HEK293 (cell line): Measurements from ENCODE around the gene GAREM1.

Experiments used
- CTCF ChIA-PET: fragments of 350-600 bp; formaldehyde crosslinking; extraction: SDS; loops from one replicate; lab custom pipeline; 2021; ENCODE audit warnings: antibody characterized with exemption; lab: Yijun Ruan, JAX
- POLR2A ChIA-PET: fragments of 300-600 bp; formaldehyde crosslinking; extraction: SDS; loops from one replicate; lab custom pipeline; 2020; ENCODE audit warnings: antibody characterized with exemption, inconsistent platforms; lab: Yijun Ruan, JAX
- H3K27ac ChIP-seq: fragments of 200-500 bp; sonication (Bioruptor generic); 2 replicates; pipeline ENCODE4 v1.5.1; 2014; ENCODE audit warnings: low read depth, low read length, control low read depth, inconsistent platforms; ENCODE audit errors: extremely low read depth
- H3K36me3 ChIP-seq, 2 experiments: fragments of 200-500 bp in 1 of 2; sonication (Bioruptor generic) in 1 of 2; 1 replicate in 1 of 2; 2 replicates in 1 of 2; pipeline ENCODE4 v1.5.1; 2014 to 2017; ENCODE audit warnings: inconsistent platforms in 2 of 2, low read length in 2 of 2; ENCODE audit not compliant: control insufficient read depth in 2 of 2, insufficient read depth in 1 of 2
- H3K4me1 ChIP-seq: fragments of 200-500 bp; sonication (Bioruptor generic); 2 replicates; pipeline ENCODE4 v1.5.1; 2014; ENCODE audit warnings: mild to moderate bottlenecking, low read length, inconsistent platforms; ENCODE audit not compliant: control insufficient read depth, insufficient read depth
- H3K4me3 ChIP-seq: 2 replicates; pipeline ENCODE4 v1.5.1; 2011; ENCODE audit warnings: low read depth, mild to moderate bottlenecking, control low read depth, low read length, moderate library complexity
- H3K9me3 ChIP-seq: fragments of 200-500 bp; sonication (Bioruptor generic); 2 replicates; pipeline ENCODE4 v1.5.1; 2014; ENCODE audit warnings: low read depth, low read length, inconsistent platforms; ENCODE audit not compliant: control insufficient read depth, insufficient read depth
- BCL11B ChIP-seq: fragments of 450-650 bp; formaldehyde crosslinking; IDR thresholded peaks from 2 replicates; pipeline ENCODE4 v1.5.1; 2016; ENCODE audit warnings: low read depth, missing biosample characterization, missing genetic modification characterization
- GLI4 ChIP-seq: fragments of 450-650 bp; formaldehyde crosslinking; IDR thresholded peaks from 2 replicates; pipeline ENCODE4 v1.5.1; 2016; ENCODE audit warnings: missing biosample characterization, missing genetic modification characterization
- MEIS1 ChIP-seq: sonication (generic); formaldehyde crosslinking; IDR thresholded peaks from 2 replicates; pipeline ENCODE4 v1.8.1; 2022; ENCODE audit warnings: missing genetic modification reagents, mild to moderate bottlenecking, borderline replicate concordance
- MZF1 ChIP-seq: fragments of 450-650 bp; formaldehyde crosslinking; IDR thresholded peaks from 2 replicates; pipeline ENCODE4 v1.5.1; 2017; ENCODE audit warnings: missing biosample characterization, missing genetic modification characterization, borderline replicate concordance
- PATZ1 ChIP-seq: fragments of 450-650 bp; formaldehyde crosslinking; IDR thresholded peaks from 2 replicates; pipeline ENCODE4 v1.5.1; 2016; ENCODE audit warnings: missing biosample characterization, missing genetic modification characterization
- ZFHX2 ChIP-seq: fragments of 450-650 bp; formaldehyde crosslinking; conservative IDR thresholded peaks from 2 replicates; pipeline ENCODE4 v1.5.1; 2016; ENCODE audit warnings: missing biosample characterization, missing genetic modification characterization
- ZNF140 ChIP-seq: fragments of 450-650 bp; formaldehyde crosslinking; IDR thresholded peaks from 2 replicates; pipeline ENCODE4 v1.5.1; 2016; ENCODE audit warnings: missing biosample characterization, missing genetic modification characterization
- ZNF211 ChIP-seq: fragments of 450-650 bp; formaldehyde crosslinking; IDR thresholded peaks from 2 replicates; pipeline ENCODE4 v1.5.1; 2016; ENCODE audit warnings: low read depth, missing biosample characterization, missing genetic modification characterization
- ZNF266 ChIP-seq: fragments of 450-650 bp; formaldehyde crosslinking; IDR thresholded peaks from 2 replicates; pipeline ENCODE4 v1.5.1; 2016; ENCODE audit warnings: missing biosample characterization, missing genetic modification characterization, low read depth
- ZNF324 ChIP-seq: fragments of 450-650 bp; formaldehyde crosslinking; IDR thresholded peaks from 2 replicates; pipeline ENCODE4 v1.5.1; 2016; ENCODE audit warnings: missing biosample characterization, missing genetic modification characterization
- ZNF354C ChIP-seq: fragments of 450-650 bp; formaldehyde crosslinking; IDR thresholded peaks from 2 replicates; pipeline ENCODE4 v1.5.1; 2016; ENCODE audit warnings: missing biosample characterization, missing genetic modification characterization, low read depth, borderline replicate concordance
- ZNF37A ChIP-seq: fragments of 450-650 bp; IDR thresholded peaks from 2 replicates; pipeline ENCODE4 v1.5.1; 2018; ENCODE audit warnings: missing biosample characterization, missing genetic modification characterization
- ZNF48 ChIP-seq: fragments of 450-650 bp; formaldehyde crosslinking; IDR thresholded peaks from 2 replicates; pipeline ENCODE4 v1.5.1; 2016; ENCODE audit warnings: missing biosample characterization, missing genetic modification characterization
- ZNF513 ChIP-seq: fragments of 450-650 bp; IDR thresholded peaks from 2 replicates; pipeline ENCODE4 v1.5.1; 2018; ENCODE audit warnings: missing biosample characterization, missing genetic modification characterization
- ZNF555 ChIP-seq: fragments of 450-650 bp; formaldehyde crosslinking; conservative IDR thresholded peaks from 2 replicates; pipeline ENCODE4 v1.5.1; 2017; ENCODE audit warnings: missing biosample characterization, mild to moderate bottlenecking, missing genetic modification characterization, inconsistent platforms
- ZNF571 ChIP-seq: fragments of 450-650 bp; formaldehyde crosslinking; IDR thresholded peaks from 2 replicates; pipeline ENCODE4 v1.5.0; 2017; ENCODE audit warnings: missing biosample characterization, missing genetic modification characterization
- ZNF585B ChIP-seq: fragments of 450-650 bp; formaldehyde crosslinking; IDR thresholded peaks from 2 replicates; pipeline ENCODE4 v1.5.1; 2016; ENCODE audit warnings: missing biosample characterization, missing genetic modification characterization
- ZNF610 ChIP-seq: fragments of 450-650 bp; formaldehyde crosslinking; IDR thresholded peaks from 2 replicates; pipeline ENCODE4 v1.5.1; 2016; ENCODE audit warnings: missing biosample characterization, missing genetic modification characterization, borderline replicate concordance
- ZNF629 ChIP-seq: fragments of 450-650 bp; formaldehyde crosslinking; IDR thresholded peaks from 2 replicates; pipeline ENCODE4 v1.5.1; 2017; ENCODE audit warnings: missing biosample characterization, missing genetic modification characterization
- ZNF747 ChIP-seq: fragments of 450-650 bp; formaldehyde crosslinking; IDR thresholded peaks from 2 replicates; pipeline ENCODE4 v1.5.1; 2016; ENCODE audit warnings: missing biosample characterization, missing genetic modification characterization
- ZNF768 ChIP-seq: fragments of 450-650 bp; formaldehyde crosslinking; IDR thresholded peaks from 2 replicates; pipeline ENCODE4 v1.5.1; 2018; ENCODE audit warnings: missing biosample characterization, mild to moderate bottlenecking, missing genetic modification characterization
- ZSCAN30 ChIP-seq: fragments of 450-650 bp; IDR thresholded peaks from 2 replicates; pipeline ENCODE4 v1.5.1; 2018; ENCODE audit warnings: missing biosample characterization, mild to moderate bottlenecking, missing genetic modification characterization, moderate library complexity
- TF ChIP-seq, protein P1 (sequence below): fragments of 450-650 bp; formaldehyde crosslinking; IDR thresholded peaks from 2 replicates; pipeline ENCODE4 v1.5.1; 2017; ENCODE audit warnings: missing biosample characterization, missing genetic modification characterization

GAREM1 gene

DNA sequence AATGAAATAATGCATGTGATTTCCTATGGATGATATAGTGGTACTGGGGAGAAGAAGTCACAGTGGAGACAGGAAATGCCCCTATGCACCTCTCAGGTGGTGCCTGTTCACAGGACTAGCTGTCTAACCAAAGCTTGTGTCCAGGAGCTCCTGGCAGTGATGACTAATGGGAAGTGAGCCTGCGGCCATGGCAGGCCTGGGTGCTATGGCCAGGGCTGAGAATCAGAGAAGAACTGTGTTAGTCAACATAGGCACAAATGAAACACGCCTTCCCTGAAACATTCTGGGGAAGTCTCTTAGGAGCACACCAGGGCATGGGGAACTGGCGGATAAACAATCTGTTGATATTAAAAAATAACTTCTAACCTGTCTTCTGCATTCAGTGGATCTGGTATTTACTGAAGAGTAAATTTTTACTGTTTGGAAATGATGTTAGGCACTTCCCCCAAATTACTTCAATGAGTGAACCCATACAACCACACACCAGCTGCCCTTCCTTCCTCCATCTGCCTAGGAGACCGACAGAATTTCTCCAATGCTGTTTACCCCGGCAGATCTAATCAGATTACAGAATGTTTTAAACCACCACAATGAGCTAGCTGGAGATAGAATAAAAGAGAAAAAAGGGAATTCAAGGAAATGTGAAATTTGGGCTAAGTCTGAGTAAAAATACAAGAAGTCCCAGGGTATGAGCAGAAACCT is 213.4 kb downstream of the GAREM1 start:
- Histone ChIP-seq H3K27ac (no peak overlapping the region), H3K4me3 (no peak overlapping the region), H3K4me1 (no peaks in the 10 kb centered on the region), H3K36me3 (no peaks in the 10 kb centered on the region), H3K9me3 (no peaks in the 10 kb centered on the region)
- ChIA-PET CTCF (interaction anchor here (0.6 to 1.4 kb wide), 6 partner anchors 13 to 182 kb away, joined by 3 to 6 read pairs (median 3); no protein-coding TSS in a partner anchor), POLR2A (no interaction called here)
- TF ChIP-seq PATZ1 (tag by site-specific recombination) = no peak
- no peak for TF ChIP-seq ZNF324 (tag by site-specific recombination)
- TF ChIP-seq ZNF37A (tag by site-specific recombination) = no peak

GRCh38 chr18:32255570-32255969 is 215.1 kb downstream of the GAREM1 start:
- H3K4me3 ChIP-seq = no peak overlapping the region
- H3K4me1 ChIP-seq = no peaks in the 10 kb centered on the region
- POLR2A ChIA-PET = no interaction called here
- TF ChIP-seq ZNF571 (tag by site-specific recombination) = no peak
- TF ChIP-seq, protein P1, sequence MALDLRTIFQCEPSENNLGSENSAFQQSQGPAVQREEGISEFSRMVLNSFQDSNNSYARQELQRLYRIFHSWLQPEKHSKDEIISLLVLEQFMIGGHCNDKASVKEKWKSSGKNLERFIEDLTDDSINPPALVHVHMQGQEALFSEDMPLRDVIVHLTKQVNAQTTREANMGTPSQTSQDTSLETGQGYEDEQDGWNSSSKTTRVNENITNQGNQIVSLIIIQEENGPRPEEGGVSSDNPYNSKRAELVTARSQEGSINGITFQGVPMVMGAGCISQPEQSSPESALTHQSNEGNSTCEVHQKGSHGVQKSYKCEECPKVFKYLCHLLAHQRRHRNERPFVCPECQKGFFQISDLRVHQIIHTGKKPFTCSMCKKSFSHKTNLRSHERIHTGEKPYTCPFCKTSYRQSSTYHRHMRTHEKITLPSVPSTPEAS = no peak
- TF ChIP-seq MEIS1 (CRISPR knock-in tag) = no peak
- TF ChIP-seq ZNF513 (tag by site-specific recombination) = no peak
- no peak for TF ChIP-seq ZNF354C (tag by site-specific recombination)
- TF ChIP-seq ZNF555 (tag by site-specific recombination) = no peak
- no peak for TF ChIP-seq BCL11B (tag by site-specific recombination)
- no peak for TF ChIP-seq ZNF140
- TF ChIP-seq ZNF266 (tag by site-specific recombination) = no peak
- no peak for TF ChIP-seq ZNF585B (tag by site-specific recombination)
- no peak for TF ChIP-seq ZNF610 (tag by site-specific recombination)
- no peak for TF ChIP-seq ZSCAN30 (tag by site-specific recombination)
- TF ChIP-seq ZNF211 = no peak
- TF ChIP-seq ZNF629 (tag by site-specific recombination) = no peak
- no peak for TF ChIP-seq ZNF768 (tag by site-specific recombination)
- TF ChIP-seq ZNF48 (tag by site-specific recombination) = no peak
- TF ChIP-seq MZF1 (tag by site-specific recombination) = no peak
- no peak for TF ChIP-seq ZNF747 (tag by site-specific recombination)
- no peak for TF ChIP-seq ZFHX2 (tag by site-specific recombination)
- TF ChIP-seq GLI4 (tag by site-specific recombination) = no peak
- H3K36me3 ChIP-seq = no peaks in the 10 kb centered on the region
- no peak overlapping the region for H3K27ac ChIP-seq
- H3K9me3 ChIP-seq = no peaks in the 10 kb centered on the region
- CTCF ChIA-PET = interaction anchor here (0.6 to 1.6 kb wide), 3 partner anchors 17 to 297 kb away, joined by 3 to 9 read pairs (median 3); no protein-coding TSS in a partner anchor
